ENCODE measurements around the gene NOX3. TPM values are rescaled to one million over a fixed set of nuclear protein-coding genes. Genes with fewer than 3 reads are reported as not detected.

The NOX3 gene
- total and polyA plus RNA-seq, 2 experiments from 2014 or later = not detected

DNA sequence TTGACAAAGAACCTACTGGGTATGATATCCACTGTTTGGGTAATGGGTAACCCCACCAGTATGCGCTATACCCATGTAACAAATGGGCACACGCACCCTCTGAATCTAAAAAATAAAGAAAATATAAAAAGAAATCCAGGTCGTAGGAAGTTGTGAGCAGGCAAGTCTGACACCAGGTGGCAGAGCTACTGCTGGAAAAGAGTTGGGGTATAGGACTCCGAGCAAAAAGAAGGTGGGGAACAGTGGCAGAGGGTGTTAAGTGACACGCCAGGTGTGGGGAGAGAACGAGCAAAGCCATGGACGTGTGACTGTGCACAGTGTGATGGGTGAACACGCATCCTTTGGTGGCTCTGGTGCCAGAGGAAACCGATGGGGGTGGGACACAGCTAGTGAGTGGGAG lies 46.7 kb downstream of the NOX3 start:
- Histone ChIP-seq H3F3A (replicated peaks; ENCODE audit: low read depth) (no peaks in the 10 kb centered on the region), H3K4me3 (no peak overlapping the region), H3K36me3 (ENCODE audit: insufficient read depth) (no peaks in the 10 kb centered on the region), H3K79me2 (replicated peaks; ENCODE audit: insufficient read depth) (no peaks in the 10 kb centered on the region), H3K27ac (ENCODE audit: low read depth) (no peak overlapping the region), H2AFZ (no peak overlapping the region), H3K4me2 (no peak overlapping the region), H4K20me1 (replicated peaks; ENCODE audit: insufficient read depth) (no peaks in the 10 kb centered on the region), H3K4me1 (ENCODE audit: insufficient read depth) (no peaks in the 10 kb centered on the region), H3K27me3 (ENCODE audit: insufficient read depth) (no peaks in the 10 kb centered on the region), H3K9me2 (ENCODE audit: insufficient read depth) (no peaks in the 10 kb centered on the region)
- TF ChIP-seq POLR2AphosphoS5 (IDR thresholded peaks at IDR 0.05; ENCODE audit: low read depth) = no peak
- TF ChIP-seq, protein P1, sequence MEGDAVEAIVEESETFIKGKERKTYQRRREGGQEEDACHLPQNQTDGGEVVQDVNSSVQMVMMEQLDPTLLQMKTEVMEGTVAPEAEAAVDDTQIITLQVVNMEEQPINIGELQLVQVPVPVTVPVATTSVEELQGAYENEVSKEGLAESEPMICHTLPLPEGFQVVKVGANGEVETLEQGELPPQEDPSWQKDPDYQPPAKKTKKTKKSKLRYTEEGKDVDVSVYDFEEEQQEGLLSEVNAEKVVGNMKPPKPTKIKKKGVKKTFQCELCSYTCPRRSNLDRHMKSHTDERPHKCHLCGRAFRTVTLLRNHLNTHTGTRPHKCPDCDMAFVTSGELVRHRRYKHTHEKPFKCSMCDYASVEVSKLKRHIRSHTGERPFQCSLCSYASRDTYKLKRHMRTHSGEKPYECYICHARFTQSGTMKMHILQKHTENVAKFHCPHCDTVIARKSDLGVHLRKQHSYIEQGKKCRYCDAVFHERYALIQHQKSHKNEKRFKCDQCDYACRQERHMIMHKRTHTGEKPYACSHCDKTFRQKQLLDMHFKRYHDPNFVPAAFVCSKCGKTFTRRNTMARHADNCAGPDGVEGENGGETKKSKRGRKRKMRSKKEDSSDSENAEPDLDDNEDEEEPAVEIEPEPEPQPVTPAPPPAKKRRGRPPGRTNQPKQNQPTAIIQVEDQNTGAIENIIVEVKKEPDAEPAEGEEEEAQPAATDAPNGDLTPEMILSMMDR (conservative IDR thresholded peaks at IDR 0.05; ENCODE audit: low read depth in 2 of 2) = peak; percentile 57 to 77
- no peaks in the 10 kb centered on the region for H3K36me3 Mint-ChIP-seq (ENCODE audit: low read depth)
- no peaks in the 10 kb centered on the region for H3K9me3 Mint-ChIP-seq
- DNase-seq (ENCODE audit: low spot score) (peak; percentile 65), ATAC-seq (peak; percentile 78)
- no peak overlapping the region for H3K27ac Mint-ChIP-seq
- peaks cover 3% of the 10 kb centered on the region for H3K27me3 Mint-ChIP-seq (ENCODE audit: insufficient read depth, low read depth, poor library complexity)
- no peak overlapping the region for H3K4me3 Mint-ChIP-seq
- peaks cover 5% of the 10 kb centered on the region; the same call in 1 of the 3 replicates for H3K4me1 Mint-ChIP-seq

DNA sequence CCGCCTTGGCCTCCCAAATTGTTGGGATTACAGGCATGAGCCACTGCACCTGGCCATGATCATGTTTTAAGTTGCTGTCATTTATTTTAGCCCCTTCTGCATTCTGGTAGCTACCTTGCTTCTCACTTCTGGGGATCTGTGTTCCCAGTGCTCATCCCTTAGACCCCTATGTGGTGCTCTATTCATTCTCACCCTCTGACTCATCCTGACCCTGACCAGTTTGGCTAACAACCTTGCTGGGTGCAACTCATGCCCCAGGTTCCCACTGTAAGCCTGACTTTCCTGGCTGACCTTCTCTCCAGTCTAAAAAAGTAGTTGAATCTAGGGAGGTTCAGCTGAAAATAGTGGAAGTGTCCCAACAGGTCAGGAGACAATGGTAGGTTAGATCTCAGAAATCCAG lies 47.4 kb downstream of the NOX3 start:
- H3K27ac Mint-ChIP-seq = no peak overlapping the region
- ATAC-seq (no peak), DNase-seq (ENCODE audit: low spot score) (no peak)
- no peak overlapping the region for H3K27ac ChIP-seq (ENCODE audit: low read depth)
- no peaks in the 10 kb centered on the region for H3K79me2 ChIP-seq (replicated peaks; ENCODE audit: insufficient read depth)
- no peaks in the 10 kb centered on the region for H3K36me3 Mint-ChIP-seq (ENCODE audit: low read depth)
- TF ChIP-seq, protein P2, sequence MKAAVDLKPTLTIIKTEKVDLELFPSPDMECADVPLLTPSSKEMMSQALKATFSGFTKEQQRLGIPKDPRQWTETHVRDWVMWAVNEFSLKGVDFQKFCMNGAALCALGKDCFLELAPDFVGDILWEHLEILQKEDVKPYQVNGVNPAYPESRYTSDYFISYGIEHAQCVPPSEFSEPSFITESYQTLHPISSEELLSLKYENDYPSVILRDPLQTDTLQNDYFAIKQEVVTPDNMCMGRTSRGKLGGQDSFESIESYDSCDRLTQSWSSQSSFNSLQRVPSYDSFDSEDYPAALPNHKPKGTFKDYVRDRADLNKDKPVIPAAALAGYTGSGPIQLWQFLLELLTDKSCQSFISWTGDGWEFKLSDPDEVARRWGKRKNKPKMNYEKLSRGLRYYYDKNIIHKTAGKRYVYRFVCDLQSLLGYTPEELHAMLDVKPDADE (IDR thresholded peaks at IDR 0.05) = no peak
- TF ChIP-seq POLR2AphosphoS5 (IDR thresholded peaks at IDR 0.05; ENCODE audit: low read depth) (no peak), EZH2 (IDR thresholded peaks at IDR 0.05; ENCODE audit: low read depth, unreplicated experiment) (no peak), ZNF331 (CRISPR knock-in tag; IDR thresholded peaks at IDR 0.05; ENCODE audit: low read depth) (no peak)
- H3K27me3 ChIP-seq (ENCODE audit: insufficient read depth) = no peaks in the 10 kb centered on the region
- no peaks in the 10 kb centered on the region for H3F3A ChIP-seq (replicated peaks; ENCODE audit: low read depth)
- no peaks in the 10 kb centered on the region; the same call in 2 of the 3 replicates for H3K4me1 Mint-ChIP-seq
- peaks cover 3% of the 10 kb centered on the region for H3K27me3 Mint-ChIP-seq (ENCODE audit: insufficient read depth, low read depth, poor library complexity)
- no peaks in the 10 kb centered on the region for H3K9me3 Mint-ChIP-seq
- H4K20me1 ChIP-seq (replicated peaks; ENCODE audit: insufficient read depth) = no peaks in the 10 kb centered on the region
- no peaks in the 10 kb centered on the region for H3K36me3 ChIP-seq (ENCODE audit: insufficient read depth)
- H2AFZ ChIP-seq = no peak overlapping the region
- no peaks in the 10 kb centered on the region for H3K9me2 ChIP-seq (ENCODE audit: insufficient read depth)
- H3K4me2 ChIP-seq = no peak overlapping the region
- no peaks in the 10 kb centered on the region for H3K4me1 ChIP-seq (ENCODE audit: insufficient read depth)
- H3K4me3 Mint-ChIP-seq = no peak overlapping the region
- no peak overlapping the region for H3K4me3 ChIP-seq

DNA sequence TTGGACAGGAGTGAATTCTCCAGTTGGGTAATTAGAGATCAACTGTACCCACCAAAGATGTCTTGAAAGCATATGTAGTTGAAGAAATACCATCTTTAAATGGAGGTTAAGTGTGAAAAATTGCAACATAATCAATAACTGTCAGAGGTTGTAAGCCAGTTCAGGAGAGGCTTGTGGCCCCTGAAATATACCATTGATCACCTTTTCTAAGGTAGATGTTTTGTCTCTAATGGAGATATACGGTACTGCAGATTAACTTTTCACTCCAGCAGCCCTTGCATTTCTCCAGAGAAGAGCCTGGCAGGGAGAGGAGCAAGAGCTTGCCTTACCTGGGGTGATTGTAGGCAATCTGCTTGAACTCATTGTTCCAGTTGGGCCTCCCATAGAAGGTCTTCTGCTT lies 48.8 kb downstream of the NOX3 start:
- Histone ChIP-seq H3K4me2 (no peak overlapping the region), H3K4me3 (no peak overlapping the region), H3F3A (replicated peaks; ENCODE audit: low read depth) (no peaks in the 10 kb centered on the region), H3K4me1 (ENCODE audit: insufficient read depth) (no peaks in the 10 kb centered on the region), H3K27ac (ENCODE audit: low read depth) (no peak overlapping the region), H3K79me2 (replicated peaks; ENCODE audit: insufficient read depth) (no peaks in the 10 kb centered on the region), H2AFZ (no peak overlapping the region), H3K27me3 (ENCODE audit: insufficient read depth) (no peaks in the 10 kb centered on the region), H3K36me3 (ENCODE audit: insufficient read depth) (no peaks in the 10 kb centered on the region), H3K9me2 (ENCODE audit: insufficient read depth) (no peaks in the 10 kb centered on the region), H4K20me1 (replicated peaks; ENCODE audit: insufficient read depth) (no peaks in the 10 kb centered on the region)
- H3K27ac Mint-ChIP-seq = no peak overlapping the region
- no peaks in the 10 kb centered on the region for H3K9me3 Mint-ChIP-seq
- no peak overlapping the region for H3K4me3 Mint-ChIP-seq
- peak; percentile 33 for DNase-seq (ENCODE audit: low spot score)
- no peaks in the 10 kb centered on the region for H3K36me3 Mint-ChIP-seq (ENCODE audit: low read depth)
- no peaks in the 10 kb centered on the region for H3K4me1 Mint-ChIP-seq
- peaks cover 3% of the 10 kb centered on the region for H3K27me3 Mint-ChIP-seq (ENCODE audit: insufficient read depth, low read depth, poor library complexity)
- TF ChIP-seq, protein P1 (conservative IDR thresholded peaks at IDR 0.05; ENCODE audit: low read depth in 2 of 2) = peak in 1 of 2 experiments; percentile 18; a peak in 1 of 4 replicates
- no peak for TF ChIP-seq POLR2AphosphoS5 (IDR thresholded peaks at IDR 0.05; ENCODE audit: low read depth)
- peak; percentile 52; the same call in 1 of the 3 replicates for ATAC-seq
